ENCODE measurements around the gene HILPDA.
"Not testable (repeated sequence)": the region's sequence is repeated elsewhere in the genome, so short reads cannot be mapped to it uniquely, and the experiment has no call there.

Gene HILPDA

DNA sequence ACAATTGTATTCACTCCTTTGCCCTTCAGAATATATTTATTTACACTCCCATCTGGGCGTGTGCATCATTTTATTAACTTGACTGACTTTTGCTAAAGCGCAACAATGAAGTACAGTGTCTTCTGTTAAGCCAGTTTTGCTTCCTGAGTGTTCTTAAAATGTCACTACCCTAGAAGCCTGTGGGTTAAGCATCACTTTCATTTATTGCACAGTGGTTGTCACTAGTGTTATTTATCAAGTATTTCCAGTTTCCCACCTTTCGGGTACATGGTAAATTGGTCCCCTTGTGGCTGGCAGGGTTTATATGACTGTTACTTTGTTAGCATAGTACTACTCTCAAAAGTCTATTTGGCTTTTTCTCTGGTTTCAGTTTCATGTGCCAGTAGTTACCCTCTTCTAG is 3.3 kb downstream of the HILPDA start:
- no peaks in the 10 kb centered on the region for H3K9me3 ChIP-seq (ENCODE audit: low read length)
- H3K27me3 ChIP-seq (ENCODE audit: insufficient read depth, low read length): no peaks in the 10 kb centered on the region
- H3K4me1 ChIP-seq (ENCODE audit: insufficient read depth, low read length): peaks cover 17% of the 10 kb centered on the region
- H3K36me3 ChIP-seq (ENCODE audit: insufficient read depth, low read length): peaks cover 15% of the 10 kb centered on the region
- H2AFZ ChIP-seq (ENCODE audit: low read depth, low read length): no peak overlapping the region
- no peak overlapping the region for H3K4me3 ChIP-seq (ENCODE audit: low read length)

GRCh38 chr7:128459394-128459878 is 3.8 kb downstream of the HILPDA start:
- Histone ChIP-seq H3K9me3 (ENCODE audit: low read length) (no peaks in the 10 kb centered on the region), H3K4me3 (ENCODE audit: low read length) (no peak overlapping the region), H3K36me3 (ENCODE audit: insufficient read depth, low read length) (peaks cover 15% of the 10 kb centered on the region), H3K4me1 (ENCODE audit: insufficient read depth, low read length) (peaks cover 15% of the 10 kb centered on the region), H2AFZ (ENCODE audit: low read depth, low read length) (no peak overlapping the region), H3K27me3 (ENCODE audit: insufficient read depth, low read length) (no peaks in the 10 kb centered on the region)

DNA sequence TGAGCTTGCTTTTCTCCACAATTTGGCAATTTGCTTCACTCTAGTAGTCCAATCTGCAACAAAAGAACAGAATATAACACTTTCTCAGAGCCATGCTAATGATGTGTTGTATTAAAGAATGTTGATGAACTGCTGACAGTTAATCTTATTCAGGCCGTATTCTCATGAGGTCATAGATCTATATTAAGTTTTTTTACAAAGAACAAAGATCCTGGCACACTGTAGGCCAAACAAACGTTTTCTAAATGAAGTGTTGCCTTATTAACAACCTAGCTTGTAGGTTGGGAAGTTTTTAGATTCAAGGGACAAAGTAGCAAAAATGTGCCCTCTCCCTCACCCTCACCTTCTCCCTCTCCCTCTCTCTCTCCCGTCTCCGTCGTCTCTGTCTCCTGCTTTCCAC is 6.8 kb downstream of the HILPDA start:
- Histone ChIP-seq H3K4me3 (ENCODE audit: low read length) (no peak overlapping the region), H3K9me3 (ENCODE audit: low read length) (no peaks in the 10 kb centered on the region), H3K4me1 (ENCODE audit: insufficient read depth, low read length) (peaks cover 6% of the 10 kb centered on the region), H3K27me3 (ENCODE audit: insufficient read depth, low read length) (no peaks in the 10 kb centered on the region), H2AFZ (ENCODE audit: low read depth, low read length) (no peak overlapping the region), H3K36me3 (ENCODE audit: insufficient read depth, low read length) (peaks cover 10% of the 10 kb centered on the region)

- not testable (repeated sequence) for H3K36me3 ChIP-seq (ENCODE audit: insufficient read depth, low read length); H3K4me1 ChIP-seq (ENCODE audit: insufficient read depth, low read length)
Observed at GRCh38 chr7:128463345-128463744, 7.7 kb downstream of the HILPDA start.

GRCh38 chr7:128463933-128464332 is 8.3 kb downstream of the HILPDA start:
- H2AFZ ChIP-seq (ENCODE audit: low read depth, low read length); H3K36me3 ChIP-seq (ENCODE audit: insufficient read depth, low read length); H3K9me3 ChIP-seq (ENCODE audit: low read length); H3K27me3 ChIP-seq (ENCODE audit: insufficient read depth, low read length); H3K4me3 ChIP-seq (ENCODE audit: low read length); H3K4me1 ChIP-seq (ENCODE audit: insufficient read depth, low read length): not testable (repeated sequence)

More at GRCh38 chr7:128463345-128463744, 7.7 kb downstream of the HILPDA start:
- not testable (repeated sequence) for H3K27me3 ChIP-seq (ENCODE audit: insufficient read depth, low read length); H3K9me3 ChIP-seq (ENCODE audit: low read length); H2AFZ ChIP-seq (ENCODE audit: low read depth, low read length); H3K4me3 ChIP-seq (ENCODE audit: low read length)

DNA sequence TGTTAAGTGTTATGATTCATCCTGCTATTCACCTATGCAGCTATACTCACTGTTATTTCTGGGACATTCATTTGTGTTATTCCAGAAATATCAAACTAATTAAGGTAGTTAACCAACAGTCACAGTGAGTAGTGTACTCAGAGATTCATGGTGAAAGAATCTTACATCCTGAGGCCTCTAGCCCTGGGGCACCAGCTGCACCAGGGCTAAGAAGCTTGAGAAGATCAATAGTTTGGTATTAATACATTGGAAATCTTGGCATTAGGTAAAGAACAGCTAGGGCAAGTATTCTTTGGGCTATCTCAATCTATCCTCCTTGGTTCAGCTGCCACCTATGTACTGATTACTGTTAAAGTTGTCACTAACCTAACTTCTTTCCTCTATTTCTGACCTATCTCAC is 11.2 kb downstream of the HILPDA start:
- H3K27me3 ChIP-seq (ENCODE audit: insufficient read depth, low read length); H3K36me3 ChIP-seq (ENCODE audit: insufficient read depth, low read length); H3K4me1 ChIP-seq (ENCODE audit: insufficient read depth, low read length); H2AFZ ChIP-seq (ENCODE audit: low read depth, low read length); H3K4me3 ChIP-seq (ENCODE audit: low read length); H3K9me3 ChIP-seq (ENCODE audit: low read length): not testable (repeated sequence)

- peak within 1 kb of the TSS; percentile 68 for H2AFZ ChIP-seq (ENCODE audit: low read depth, low read length)
- H3K27me3 ChIP-seq (ENCODE audit: insufficient read depth, low read length); H3K9me3 ChIP-seq (ENCODE audit: low read length): not testable (repeated sequence)
- peaks cover 14% of the 10 kb centered on the region for H3K36me3 ChIP-seq (ENCODE audit: insufficient read depth, low read length)
- H3K4me1 ChIP-seq (ENCODE audit: insufficient read depth, low read length): peaks cover 11% of the 10 kb centered on the region
- peak within 1 kb of the TSS; percentile 96 for H3K4me3 ChIP-seq (ENCODE audit: low read length)
Observed at GRCh38 chr7:128476402-128477335, 21.0 kb downstream of the HILPDA start, which contains the start of gene METTL2B. Gene METTL2B, plus strand, starts transcription at chr7:128476748. Its CDS starts 18 bp downstream, at chr7:128476766.

GRCh38 chr7:128477336-128477690 is 21.6 kb downstream of the HILPDA start:
- not testable (repeated sequence) for H3K27me3 ChIP-seq (ENCODE audit: insufficient read depth, low read length); H3K9me3 ChIP-seq (ENCODE audit: low read length)
- Histone ChIP-seq H3K4me1 (ENCODE audit: insufficient read depth, low read length) (peaks cover 11% of the 10 kb centered on the region), H2AFZ (ENCODE audit: low read depth, low read length) (peak overlapping the region; percentile 68), H3K36me3 (ENCODE audit: insufficient read depth, low read length) (peaks cover 16% of the 10 kb centered on the region), H3K4me3 (ENCODE audit: low read length) (peak overlapping the region; percentile 96)

- not testable (repeated sequence) for H3K4me3 ChIP-seq (ENCODE audit: low read length); H3K9me3 ChIP-seq (ENCODE audit: low read length); H3K27me3 ChIP-seq (ENCODE audit: insufficient read depth, low read length); H2AFZ ChIP-seq (ENCODE audit: low read depth, low read length)
- peaks cover 11% of the 10 kb centered on the region for H3K4me1 ChIP-seq (ENCODE audit: insufficient read depth, low read length)
- H3K36me3 ChIP-seq (ENCODE audit: insufficient read depth, low read length): peaks cover 19% of the 10 kb centered on the region
Observed at GRCh38 chr7:128479082-128479481, 23.4 kb downstream of the HILPDA start.

DNA sequence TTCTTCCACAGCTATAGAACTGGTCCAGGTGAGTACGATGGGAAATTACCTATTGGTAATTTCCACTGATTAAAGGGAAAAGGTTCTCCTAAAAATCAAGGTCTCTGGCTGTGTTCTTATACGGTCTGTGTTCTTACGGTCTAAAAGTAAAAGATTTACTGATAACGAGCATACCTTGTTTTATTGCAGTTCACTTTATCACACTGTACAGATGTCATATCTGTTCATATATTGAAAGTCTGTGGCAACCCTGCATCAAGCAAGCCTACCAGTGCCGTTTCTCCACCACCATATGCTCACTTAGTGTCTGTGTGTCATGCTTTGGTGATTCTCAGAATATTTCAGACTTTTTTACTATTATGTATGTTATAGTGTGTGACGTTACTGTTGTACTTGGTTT is 32.5 kb downstream of the HILPDA start:
- H2AFZ ChIP-seq (ENCODE audit: low read depth, low read length); H3K9me3 ChIP-seq (ENCODE audit: low read length); H3K4me1 ChIP-seq (ENCODE audit: insufficient read depth, low read length); H3K27me3 ChIP-seq (ENCODE audit: insufficient read depth, low read length); H3K4me3 ChIP-seq (ENCODE audit: low read length): not testable (repeated sequence)
- peaks cover 17% of the 10 kb centered on the region for H3K36me3 ChIP-seq (ENCODE audit: insufficient read depth, low read length)

GRCh38 chr7:128497405-128497804 is 41.7 kb downstream of the HILPDA start:
- Histone ChIP-seq H2AFZ (ENCODE audit: low read depth, low read length) (no peak overlapping the region), H3K4me3 (ENCODE audit: low read length) (no peak overlapping the region), H3K36me3 (ENCODE audit: insufficient read depth, low read length) (peaks cover 61% of the 10 kb centered on the region), H3K4me1 (ENCODE audit: insufficient read depth, low read length) (no peaks in the 10 kb centered on the region), H3K27me3 (ENCODE audit: insufficient read depth, low read length) (no peaks in the 10 kb centered on the region), H3K9me3 (ENCODE audit: low read length) (no peaks in the 10 kb centered on the region)

GRCh38 chr7:128505416-128505815 is 49.7 kb downstream of the HILPDA start:
- not testable (repeated sequence) for H3K9me3 ChIP-seq (ENCODE audit: low read length); H3K4me3 ChIP-seq (ENCODE audit: low read length); H3K4me1 ChIP-seq (ENCODE audit: insufficient read depth, low read length); H2AFZ ChIP-seq (ENCODE audit: low read depth, low read length); H3K27me3 ChIP-seq (ENCODE audit: insufficient read depth, low read length)
- H3K36me3 ChIP-seq (ENCODE audit: insufficient read depth, low read length): peaks cover 15% of the 10 kb centered on the region

- H3K9me3 ChIP-seq (ENCODE audit: low read length); H3K4me1 ChIP-seq (ENCODE audit: insufficient read depth, low read length): not testable (repeated sequence)
Observed at GRCh38 chr7:128506819-128507218, 51.1 kb downstream of the HILPDA start.

More at GRCh38 chr7:128506819-128507218, 51.1 kb downstream of the HILPDA start:
- H2AFZ ChIP-seq (ENCODE audit: low read depth, low read length); H3K36me3 ChIP-seq (ENCODE audit: insufficient read depth, low read length); H3K27me3 ChIP-seq (ENCODE audit: insufficient read depth, low read length); H3K4me3 ChIP-seq (ENCODE audit: low read length): not testable (repeated sequence)
